Myocyte (in vitro differentiated cells): ENCODE data around the gene GYPA. TPM values are rescaled to one million over a fixed set of nuclear protein-coding genes. Genes with fewer than 3 reads are reported as not detected.
A peak's percentile ranks its signal among the peaks of the same experiment; 100 is the strongest.
"Not testable (repeated sequence)": the region's sequence is repeated elsewhere in the genome, so short reads cannot be mapped to it uniquely, and the experiment has no call there.

Source experiments
- DNase-seq: peaks from one replicate; pipeline ENCODE4 v3.0.0-alpha.2; 2012; ENCODE audit warnings: low read depth
- polyA plus RNA-seq: library from polyadenylated mRNA; unstranded; fragments of >200 nt; gene quantifications from one replicate; pipeline ENCODE4 v1.2.1, GENCODE V29; 2012; ENCODE audit warnings: missing spikeins
- total RNA-seq: library from RNA; depleted of rRNA; stranded (reverse); fragments of >200 nt; gene quantifications from 2 replicates; pipeline ENCODE4 v1.2.3, GENCODE V29; 2014

The GYPA gene
- not detected in 2 replicates for total RNA-seq
- not detected for polyA plus RNA-seq

GRCh38 chr4:144140594-144141295 is at the start of gene GYPA:
GYPA (minus strand) TSS chr4:144140718; CDS start chr4:144140635, 83 bp downstream.
- DNase-seq, result not testable (repeated sequence)

- DNase-seq, result no peak
Observed at GRCh38 chr4:144190009-144190408, 49.5 kb upstream of the GYPA start.

DNA sequence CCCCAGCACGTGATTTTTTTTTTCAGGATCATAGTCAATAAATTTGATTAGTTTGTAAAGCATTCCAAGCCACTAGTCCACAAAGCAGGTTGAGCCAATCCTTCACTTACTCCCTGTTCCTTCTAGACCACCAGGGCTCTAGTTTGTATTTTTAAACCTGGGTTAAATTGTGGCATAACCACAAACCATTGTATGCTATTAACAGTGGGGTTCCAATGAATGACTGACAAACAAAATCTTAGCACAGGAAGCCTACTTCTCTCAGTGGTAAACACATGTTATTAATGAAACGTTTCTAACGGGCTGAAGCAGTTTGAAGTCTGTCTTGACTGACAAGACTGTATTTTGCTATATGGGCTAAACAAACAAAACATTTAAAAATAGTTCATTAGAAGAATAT is 48.6 kb upstream of the GYPA start:
- peak; percentile 12 for DNase-seq

GRCh38 chr4:144185086-144185485 is 44.6 kb upstream of the GYPA start:
- DNase-seq, result no peak

- no peak for DNase-seq
Observed at GRCh38 chr4:144183165-144183564, 42.6 kb upstream of the GYPA start.

DNA sequence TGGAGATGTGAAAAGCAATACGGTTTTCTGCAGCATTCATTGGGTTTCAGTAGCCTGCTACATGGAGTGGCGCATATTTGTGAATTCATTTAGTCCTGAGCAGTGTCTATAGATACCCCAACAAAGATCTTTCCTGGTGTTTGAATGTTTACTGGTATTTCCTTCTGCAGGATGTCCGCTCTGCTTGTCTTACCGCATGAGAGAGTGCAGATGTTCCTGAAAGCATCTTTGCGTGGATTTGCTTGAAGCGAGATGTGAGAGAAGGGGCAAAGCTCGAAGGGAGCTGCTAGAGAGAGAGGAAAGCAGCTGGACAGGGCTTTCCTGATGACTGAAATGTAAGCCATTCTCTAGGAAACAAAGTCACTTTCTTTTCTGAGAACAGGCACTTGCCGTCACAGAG is 40.9 kb upstream of the GYPA start:
- DNase-seq, result no peak

- no peak for DNase-seq
Observed at GRCh38 chr4:144179152-144179739, 38.7 kb upstream of the GYPA start.

DNA sequence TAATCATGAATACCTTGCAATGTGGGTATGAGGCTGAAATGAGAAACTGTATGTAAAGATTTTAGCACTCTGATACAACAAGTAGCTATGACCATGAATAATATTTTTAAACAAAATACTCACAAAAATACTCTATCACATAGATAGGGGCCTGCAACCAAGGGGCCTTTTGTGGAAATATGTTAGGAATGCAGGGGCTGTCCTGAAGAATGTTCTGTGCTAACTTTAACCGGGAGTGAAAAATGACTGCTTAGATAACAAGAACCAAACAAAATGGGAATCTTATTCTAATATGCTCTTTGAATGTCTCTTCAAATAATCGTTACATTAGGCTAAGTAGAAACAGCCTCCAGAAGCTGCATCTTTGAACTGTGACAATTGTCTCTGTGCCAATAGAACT is 37.9 kb upstream of the GYPA start:
- no peak for DNase-seq

GRCh38 chr4:144176476-144176875 is 36.0 kb upstream of the GYPA start:
- DNase-seq, result no peak

- peak; percentile 75 for DNase-seq
Observed at GRCh38 chr4:144174401-144175067, 34.0 kb upstream of the GYPA start.

GRCh38 chr4:144171697-144172096 is 31.2 kb upstream of the GYPA start:
- DNase-seq, result no peak

DNA sequence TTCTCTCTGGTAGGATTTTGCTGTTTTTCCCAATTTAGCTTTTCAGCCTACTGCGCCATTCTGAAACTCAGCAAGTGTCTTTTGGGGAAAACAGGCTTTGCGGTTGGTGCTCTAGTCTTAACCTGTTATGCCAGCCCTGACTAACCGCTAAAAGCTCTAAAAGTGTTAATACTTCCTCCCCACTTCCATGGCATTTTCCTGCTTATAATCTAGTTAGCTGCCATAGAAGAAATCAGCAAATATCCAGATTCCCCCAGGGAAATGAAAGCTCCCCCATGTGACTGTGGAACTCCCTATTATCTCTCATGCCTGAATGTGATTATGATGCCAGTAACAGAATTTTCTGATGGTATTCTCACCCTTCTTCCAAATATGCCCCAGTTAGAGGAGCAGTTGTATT is 28.7 kb upstream of the GYPA start:
- DNase-seq, result no peak

- DNase-seq, result no peak
Observed at GRCh38 chr4:144154044-144154443, 13.5 kb upstream of the GYPA start.

DNA sequence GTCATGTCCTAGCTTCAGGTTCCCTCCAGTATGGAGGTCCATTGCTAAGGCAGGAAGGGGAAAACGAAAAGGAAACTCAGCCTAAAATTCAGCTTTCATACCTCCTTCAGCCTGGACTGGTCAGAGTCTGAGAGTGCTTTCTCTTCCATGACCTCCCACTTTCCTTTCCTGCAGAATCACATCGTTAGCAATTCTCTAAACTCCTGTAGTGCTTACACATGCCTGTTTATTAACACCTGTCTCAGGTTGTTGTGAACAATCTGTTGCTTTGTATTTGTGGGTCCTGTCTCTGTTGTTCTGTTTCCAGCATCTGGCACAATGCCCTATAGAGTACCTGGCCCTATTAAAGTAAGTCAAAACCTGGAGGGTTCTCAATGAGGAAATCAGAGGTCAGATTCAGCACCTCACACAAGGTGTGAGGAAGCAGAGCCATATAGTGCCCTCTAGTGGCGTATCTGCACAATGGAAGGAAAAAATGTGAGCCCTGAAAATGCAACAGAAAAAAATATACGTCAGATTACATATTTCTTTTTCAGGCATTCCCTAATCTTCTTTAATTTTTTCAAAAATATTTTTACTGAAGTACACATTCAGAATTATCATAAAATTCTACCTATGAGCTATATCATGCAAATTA is 2.3 kb upstream of the GYPA start:
- peak; percentile 14 for DNase-seq

- DNase-seq, result no peak
Observed at GRCh38 chr4:144141493-144141892, 975 bp upstream of the GYPA start.

DNA sequence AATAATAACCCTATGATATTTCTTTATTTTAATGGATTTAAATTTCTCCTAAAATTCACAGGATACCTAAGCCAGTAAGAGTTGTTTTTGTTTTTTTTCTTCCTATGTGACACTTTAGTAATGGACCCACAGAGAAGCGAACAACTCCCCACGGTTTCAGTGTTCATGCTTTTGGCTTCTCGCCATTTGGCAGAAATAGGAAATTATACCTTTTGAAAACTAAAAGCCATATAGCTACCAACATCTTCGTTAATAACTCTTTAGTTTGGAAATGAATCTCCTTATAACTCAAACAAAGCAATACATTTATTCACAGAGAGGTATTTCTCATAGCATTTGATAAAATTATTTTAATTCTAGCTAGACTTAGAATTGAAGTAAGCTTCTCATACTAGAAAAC is 527 bp downstream of the GYPA start:
- not testable (repeated sequence) for DNase-seq

DNA sequence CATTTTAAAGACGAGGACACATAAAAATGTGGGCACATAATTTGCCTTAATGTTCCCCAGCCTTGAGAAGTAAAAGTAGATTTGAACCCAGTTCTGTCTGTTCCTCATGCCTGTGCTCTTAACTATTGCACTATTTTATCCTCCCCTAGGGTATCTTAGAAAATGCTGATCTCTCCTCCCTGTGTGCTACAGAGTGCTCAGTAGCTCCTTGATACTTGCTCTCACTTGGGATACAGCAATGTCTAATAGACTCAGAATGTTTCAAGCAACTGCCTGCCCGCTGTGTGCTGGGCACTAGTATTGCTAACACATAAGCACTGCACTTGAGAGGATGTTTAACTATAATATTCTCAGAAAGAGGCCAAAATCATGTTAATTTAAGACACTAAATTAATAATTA is 971 bp downstream of the GYPA start:
- DNase-seq, result not testable (repeated sequence)

DNA sequence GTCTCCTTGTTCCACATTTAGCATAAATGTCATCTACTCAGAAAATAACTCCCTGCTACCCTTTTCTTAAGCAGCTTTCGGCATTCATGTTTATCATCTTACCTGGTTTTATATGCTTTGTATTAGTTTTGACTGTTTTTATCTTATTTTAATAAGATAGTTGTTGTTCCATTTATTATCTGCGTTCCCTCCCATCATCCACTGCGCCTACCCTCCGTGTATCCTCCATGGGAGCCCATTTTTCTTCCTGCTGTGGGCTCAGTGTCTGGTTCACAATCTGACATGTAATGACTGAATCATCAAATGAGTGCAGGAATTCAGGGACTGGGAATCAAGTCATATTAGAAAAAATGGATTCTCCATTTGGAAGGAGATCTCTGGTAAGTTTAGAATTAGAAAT is 2.3 kb downstream of the GYPA start:
- DNase-seq, result not testable (repeated sequence)

DNA sequence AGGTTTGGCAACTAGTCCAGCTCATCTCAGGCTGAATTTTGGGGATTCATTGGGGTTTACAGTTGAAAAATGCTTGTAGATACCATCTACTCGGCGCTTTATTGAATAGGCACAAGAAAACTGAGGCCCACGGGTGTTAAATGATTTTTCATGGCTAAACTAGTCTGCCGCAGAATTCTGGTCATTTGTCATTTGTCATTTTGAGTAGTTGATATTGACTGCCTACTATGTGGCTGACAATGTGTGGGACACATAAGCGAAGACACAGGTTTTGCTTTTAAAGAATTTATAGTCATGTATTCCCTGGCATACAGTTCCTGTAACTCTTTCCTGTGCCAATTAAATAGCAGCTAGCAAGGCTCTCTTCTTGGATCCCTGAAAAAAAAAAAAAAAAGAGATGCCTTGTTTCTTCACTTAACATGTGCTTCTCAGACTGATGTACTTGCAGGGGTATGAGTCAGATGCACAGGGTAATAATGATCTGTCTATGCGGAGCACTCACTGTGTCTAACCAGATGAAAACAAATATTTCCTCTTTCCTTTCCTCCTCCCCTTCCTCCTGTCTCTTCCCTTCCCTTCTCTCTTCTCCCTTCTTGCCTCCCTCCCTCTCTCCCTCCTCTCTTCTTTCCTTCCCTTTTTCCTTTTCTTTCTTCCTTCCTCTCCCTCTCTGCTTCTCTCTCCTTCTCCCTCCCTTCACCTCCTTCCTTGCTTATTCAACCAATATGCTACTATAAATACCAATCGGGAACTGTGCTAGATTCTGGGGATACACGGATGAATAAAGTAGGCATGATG is 3.2 kb downstream of the GYPA start:
- not testable (repeated sequence) for DNase-seq

DNA sequence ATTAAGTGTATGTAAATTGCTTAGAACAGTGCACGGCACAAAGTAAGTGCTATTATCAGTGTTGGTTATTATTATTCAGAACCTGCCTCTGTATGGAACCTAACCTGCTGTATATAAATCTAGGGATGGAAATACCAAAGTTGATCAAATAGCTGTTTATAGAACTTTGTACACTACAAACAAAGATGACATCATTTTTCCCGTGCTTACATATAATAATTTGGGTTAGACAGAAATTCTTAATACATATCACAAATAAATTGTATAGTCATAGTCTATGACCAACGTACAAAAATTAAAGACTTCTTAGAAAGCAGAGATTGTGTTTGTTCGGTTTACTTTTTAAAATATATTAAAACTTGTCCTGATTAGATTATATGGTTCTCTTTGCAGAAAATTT is 4.3 kb downstream of the GYPA start:
- not testable (repeated sequence) for DNase-seq

GRCh38 chr4:144130167-144130566 is 10.4 kb downstream of the GYPA start:
- not testable (repeated sequence) for DNase-seq
